ENCODE results near the gene CACNA1H.

Gene CACNA1H

DNA sequence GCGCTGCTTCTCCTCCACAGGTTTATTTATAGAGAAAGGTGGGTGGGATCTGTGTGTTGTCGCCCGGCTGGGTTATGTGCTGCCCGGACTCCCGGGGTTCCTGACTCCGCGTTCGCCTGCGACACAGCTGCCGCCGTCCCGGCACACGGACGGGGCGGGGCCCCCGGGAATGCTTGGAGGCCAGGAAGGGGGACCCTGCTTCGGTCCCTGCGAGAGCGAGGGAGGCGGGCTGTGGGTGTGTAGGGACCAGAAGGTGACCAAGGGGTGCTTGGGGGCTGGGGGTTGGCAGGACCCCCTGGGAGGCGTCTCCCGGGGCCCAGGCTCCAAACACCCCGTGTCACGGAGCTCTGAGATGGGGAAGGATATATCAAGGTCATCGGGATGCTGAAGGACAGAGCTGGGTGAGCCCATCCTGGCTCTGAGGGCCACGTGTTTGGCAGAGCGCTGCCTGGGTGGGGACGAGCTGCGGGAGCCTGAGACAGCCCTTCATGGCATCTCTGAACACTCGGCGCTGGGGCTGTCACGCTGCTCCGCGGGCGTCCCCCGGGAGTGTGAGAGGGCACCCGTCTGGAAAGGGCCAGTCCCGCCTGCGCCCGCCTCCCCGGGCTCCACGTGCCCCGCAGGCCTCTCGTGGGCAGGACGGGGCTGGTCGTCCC lies 4.2 kb downstream of the CACNA1H start:
- no peak for DNase-seq (ENCODE audit: low read depth)
- TF ChIP-seq, protein P1, sequence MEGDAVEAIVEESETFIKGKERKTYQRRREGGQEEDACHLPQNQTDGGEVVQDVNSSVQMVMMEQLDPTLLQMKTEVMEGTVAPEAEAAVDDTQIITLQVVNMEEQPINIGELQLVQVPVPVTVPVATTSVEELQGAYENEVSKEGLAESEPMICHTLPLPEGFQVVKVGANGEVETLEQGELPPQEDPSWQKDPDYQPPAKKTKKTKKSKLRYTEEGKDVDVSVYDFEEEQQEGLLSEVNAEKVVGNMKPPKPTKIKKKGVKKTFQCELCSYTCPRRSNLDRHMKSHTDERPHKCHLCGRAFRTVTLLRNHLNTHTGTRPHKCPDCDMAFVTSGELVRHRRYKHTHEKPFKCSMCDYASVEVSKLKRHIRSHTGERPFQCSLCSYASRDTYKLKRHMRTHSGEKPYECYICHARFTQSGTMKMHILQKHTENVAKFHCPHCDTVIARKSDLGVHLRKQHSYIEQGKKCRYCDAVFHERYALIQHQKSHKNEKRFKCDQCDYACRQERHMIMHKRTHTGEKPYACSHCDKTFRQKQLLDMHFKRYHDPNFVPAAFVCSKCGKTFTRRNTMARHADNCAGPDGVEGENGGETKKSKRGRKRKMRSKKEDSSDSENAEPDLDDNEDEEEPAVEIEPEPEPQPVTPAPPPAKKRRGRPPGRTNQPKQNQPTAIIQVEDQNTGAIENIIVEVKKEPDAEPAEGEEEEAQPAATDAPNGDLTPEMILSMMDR (conservative IDR thresholded peaks at IDR 0.05; ENCODE audit: low read depth, low read length): no peak
- H3K4me3 ChIP-seq (ENCODE audit: low read length): no peak overlapping the region

DNA sequence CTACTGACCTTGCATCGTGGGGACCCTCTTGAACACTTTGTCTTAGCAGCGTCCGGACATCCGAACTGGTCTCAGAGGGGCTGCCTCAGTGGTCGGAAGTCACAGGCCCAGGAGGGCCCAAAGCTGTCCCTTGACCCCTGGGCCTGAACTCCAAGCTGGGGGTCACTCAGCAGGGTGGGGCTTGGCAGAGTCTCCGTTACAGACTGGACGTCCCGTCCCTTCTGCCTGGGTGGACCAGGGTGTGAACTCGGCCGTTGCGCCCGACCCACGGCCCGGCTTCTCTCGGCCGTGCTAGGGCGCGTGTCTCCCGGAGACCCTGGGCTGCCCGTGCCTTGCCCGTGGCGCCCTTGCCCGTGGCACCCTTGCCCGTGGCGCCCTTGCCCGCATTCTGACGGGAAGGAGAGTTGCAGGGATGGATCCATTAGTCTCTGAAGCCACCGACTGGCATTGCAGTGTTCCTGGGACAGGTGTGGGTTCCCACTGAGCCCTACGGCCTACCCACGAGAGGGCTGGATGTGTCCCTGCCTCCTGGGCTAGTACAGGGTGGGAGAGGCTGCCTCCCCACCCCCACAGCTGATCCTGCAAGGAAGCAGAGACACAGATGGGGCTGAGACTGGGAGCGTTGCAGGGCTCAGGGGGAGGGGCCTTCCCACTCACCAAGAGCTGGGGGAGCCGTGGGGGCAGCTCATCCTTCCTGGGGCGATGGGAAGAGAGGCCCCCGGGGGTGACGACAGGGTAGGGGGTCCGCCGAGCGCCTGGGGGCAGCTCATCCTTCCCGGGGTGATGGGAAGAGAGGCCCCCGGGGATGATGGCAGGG lies 4.9 kb downstream of the CACNA1H start:
- TF ChIP-seq, protein P1 (conservative IDR thresholded peaks at IDR 0.05; ENCODE audit: low read depth, low read length): no peak
- no peak overlapping the region for H3K4me3 ChIP-seq (ENCODE audit: low read length)

DNA sequence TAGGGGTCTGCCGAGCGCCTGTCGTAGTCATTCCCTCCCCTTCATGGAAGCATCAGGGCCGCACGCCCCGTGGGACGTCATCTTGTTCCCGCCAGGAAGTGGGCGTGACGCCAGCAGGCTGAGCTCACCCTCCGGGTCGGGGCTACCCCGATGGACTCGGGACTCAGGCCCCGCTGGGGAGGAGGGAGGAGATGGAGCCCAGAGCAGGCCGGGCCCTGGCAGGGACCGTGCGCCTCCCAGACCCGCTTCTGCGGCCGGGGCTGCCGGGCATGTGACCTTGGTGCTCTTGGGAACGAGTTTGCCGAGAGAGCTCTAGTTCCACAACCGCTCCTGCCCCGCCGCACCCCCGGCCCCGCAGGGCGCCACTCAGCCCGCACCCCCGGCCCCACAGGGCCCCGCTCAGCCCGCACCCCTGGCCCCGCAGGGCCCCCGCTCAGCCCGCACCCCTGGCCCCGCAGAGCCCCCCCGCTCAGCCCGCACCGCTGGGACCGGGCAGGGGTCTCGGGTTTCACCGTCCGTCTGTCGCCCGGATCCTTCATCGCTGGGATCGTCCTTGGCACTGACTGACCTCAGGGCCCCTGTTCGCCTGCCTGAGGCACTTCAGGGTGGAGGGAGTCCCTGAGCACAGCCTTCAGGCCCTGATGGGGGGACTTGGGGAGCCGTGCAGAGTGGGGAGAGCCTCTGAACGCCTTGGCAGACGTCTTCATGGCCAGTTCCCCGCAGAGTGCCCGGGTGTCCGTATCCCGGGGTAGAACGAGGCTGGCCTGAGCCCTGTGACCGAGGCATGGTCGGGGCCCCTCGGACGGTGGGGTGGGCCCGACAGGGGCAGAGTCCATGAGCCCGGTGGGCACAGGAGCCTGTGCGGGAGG lies 5.8 kb downstream of the CACNA1H start:
- no peak overlapping the region for H3K4me3 ChIP-seq (ENCODE audit: low read length)
- TF ChIP-seq, protein P1 (conservative IDR thresholded peaks at IDR 0.05; ENCODE audit: low read depth, low read length): no peak
- DNase-seq (ENCODE audit: low read depth): no peak

More for the DNA sequence above, 4.9 kb downstream of the CACNA1H start:
- DNase-seq (ENCODE audit: low read depth): no peak

DNA sequence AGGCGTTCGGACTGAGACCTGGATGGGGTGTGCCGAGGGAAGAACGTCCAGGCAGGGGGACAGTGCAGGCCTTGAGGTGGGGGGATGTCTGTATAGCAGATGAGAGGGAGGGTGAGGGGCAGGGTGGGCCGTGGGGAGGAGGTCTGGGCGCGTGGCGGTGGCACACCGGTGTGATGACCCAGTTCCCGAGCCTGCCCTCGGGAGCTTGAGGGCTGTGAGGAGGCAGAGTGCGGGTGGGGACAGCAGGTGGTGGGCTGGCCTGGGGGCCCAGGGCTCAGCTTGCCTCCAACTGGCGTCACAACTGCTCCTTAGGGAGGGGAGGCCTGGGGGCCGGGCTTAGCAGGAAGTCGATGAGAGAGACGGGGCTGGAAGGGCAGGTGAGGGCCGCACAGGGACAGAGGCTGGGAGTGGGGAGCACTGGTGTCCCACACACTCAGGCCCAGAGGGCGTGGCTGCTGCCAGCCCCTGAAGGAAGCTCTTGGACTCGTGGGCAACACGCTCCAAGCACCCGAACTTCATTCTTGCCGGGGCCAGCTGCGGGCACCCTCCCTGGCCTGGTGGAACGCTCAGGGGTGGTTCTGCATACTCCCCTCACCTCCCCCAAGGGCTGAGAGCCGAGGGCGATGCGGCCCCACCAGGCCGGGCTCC lies 6.5 kb downstream of the CACNA1H start:
- H3K4me3 ChIP-seq (ENCODE audit: low read length): no peak overlapping the region
- TF ChIP-seq, protein P1 (conservative IDR thresholded peaks at IDR 0.05; ENCODE audit: low read depth, low read length): no peak
- DNase-seq (ENCODE audit: low read depth): no peak

DNA sequence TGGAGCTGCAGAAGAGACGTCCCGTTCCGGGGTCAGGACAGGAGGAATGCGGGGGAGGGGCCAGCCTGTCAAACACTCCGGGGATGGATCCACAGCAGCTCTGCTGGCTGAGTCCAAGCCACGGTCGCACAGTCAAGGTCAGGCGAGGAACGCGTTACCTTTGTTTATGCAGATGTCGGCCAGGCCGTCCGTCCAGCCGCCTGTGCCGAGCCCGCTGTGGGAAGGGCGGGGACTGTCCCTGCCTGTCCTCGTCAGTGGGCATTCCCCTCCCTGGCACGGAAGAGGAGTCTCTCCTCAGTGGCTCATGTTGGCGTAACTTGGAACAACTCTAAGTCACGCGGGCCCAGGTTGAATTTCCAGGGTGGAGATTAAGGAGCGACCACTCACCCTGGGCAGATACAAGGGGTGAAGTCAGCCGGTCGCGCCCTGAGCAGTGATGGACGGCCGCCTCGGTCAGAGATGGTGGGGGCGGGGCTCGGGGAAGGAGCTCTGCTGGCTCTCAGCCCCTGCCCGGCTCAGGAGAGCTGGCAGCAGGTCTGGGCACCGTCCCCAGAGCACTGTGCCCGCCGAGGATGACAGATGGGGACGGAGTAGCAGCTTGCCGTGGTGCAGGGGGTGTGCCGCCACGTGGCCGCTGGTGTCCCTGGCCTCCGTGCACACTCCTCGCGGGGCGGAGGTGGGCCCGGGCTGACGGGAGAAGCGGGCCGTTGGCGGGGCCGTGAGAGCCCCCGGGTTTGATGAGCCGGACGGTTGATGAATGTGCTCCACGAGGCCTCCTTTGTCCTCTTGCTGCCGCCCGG lies 7.3 kb downstream of the CACNA1H start:
- DNase-seq (ENCODE audit: low read depth): no peak
- H3K4me3 ChIP-seq (ENCODE audit: low read length): no peak overlapping the region
- TF ChIP-seq, protein P1 (conservative IDR thresholded peaks at IDR 0.05; ENCODE audit: low read depth, low read length): no peak

DNA sequence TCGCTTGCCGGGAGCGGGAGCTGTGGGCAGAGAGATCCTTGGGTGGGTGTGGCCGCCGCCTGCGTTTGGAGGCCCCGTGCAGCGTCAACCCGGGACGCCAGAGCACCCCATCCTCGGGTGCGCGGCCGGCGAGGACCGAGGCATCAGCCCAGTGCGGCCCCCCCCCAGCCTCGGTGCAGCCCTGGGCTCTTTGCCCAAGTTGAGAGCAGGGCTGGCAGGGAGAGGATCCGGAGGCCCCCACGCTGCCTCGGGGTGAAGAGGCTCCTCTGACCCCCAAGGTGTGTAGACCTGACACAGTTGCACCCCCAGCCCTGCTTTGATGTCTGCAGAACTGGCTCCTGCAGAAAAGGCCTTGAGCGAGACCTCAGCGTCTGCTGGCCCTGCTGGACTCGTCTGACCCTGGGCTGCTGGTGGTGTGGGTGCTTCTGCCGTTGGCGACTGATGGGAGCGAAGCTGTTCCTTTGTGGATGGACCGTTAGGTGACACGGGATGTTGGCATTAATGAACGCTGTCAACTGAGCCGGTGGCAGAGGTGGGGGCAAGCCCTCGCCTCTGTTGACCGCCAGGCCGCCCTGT lies 8.0 kb downstream of the CACNA1H start:
- no peak overlapping the region for H3K4me3 ChIP-seq (ENCODE audit: low read length)
- DNase-seq (ENCODE audit: low read depth): no peak
- TF ChIP-seq, protein P1 (conservative IDR thresholded peaks at IDR 0.05; ENCODE audit: low read depth, low read length): no peak
